Subcutaneous abdominal adipose tissue (tissue), 5 donors: ENCODE results near the gene RFTN1.

Experiments
- H3K27ac ChIP-seq: one replicate; pipeline ENCODE4 v1.7.0; 2013; ENCODE audit warnings: low read depth, mild to moderate bottlenecking, inconsistent platforms, low read length, moderate library complexity
- H3K27me3 ChIP-seq, 5 donors: one replicate each; pipeline ENCODE4 v1.7.0; 2013; ENCODE audit warnings: low read length in 5 of 5, inconsistent platforms in 1 of 5; ENCODE audit not compliant: control insufficient read depth in 5 of 5, insufficient read depth in 4 of 5
- H3K36me3 ChIP-seq, 5 donors: one replicate each; pipeline ENCODE4 v1.7.0; 2013; ENCODE audit warnings: low read length in 5 of 5; ENCODE audit not compliant: control insufficient read depth in 5 of 5, insufficient read depth in 5 of 5
- H3K4me1 ChIP-seq, 5 donors: one replicate each; pipeline ENCODE4 v1.7.0; 2013; ENCODE audit warnings: low read length in 5 of 5, mild to moderate bottlenecking in 3 of 5, moderate library complexity in 1 of 5; ENCODE audit not compliant: control insufficient read depth in 5 of 5, insufficient read depth in 5 of 5
- H3K4me3 ChIP-seq, 5 donors: one replicate each; pipeline ENCODE4 v1.7.0; 2013; ENCODE audit warnings: low read length in 5 of 5, low read depth in 1 of 5
- H3K9ac ChIP-seq, 5 donors: one replicate each; pipeline ENCODE4 v1.7.0; 2013; ENCODE audit warnings: low read length in 5 of 5, mild to moderate bottlenecking in 4 of 5, moderate library complexity in 3 of 5
- H3K9me3 ChIP-seq, 5 donors: one replicate each; pipeline ENCODE4 v1.7.0; 2013; ENCODE audit warnings: low read length in 5 of 5; ENCODE audit not compliant: control insufficient read depth in 5 of 5
- donor health status: healthy.
- donor health status: healthy.
- donor health status: healthy.
- donor health status: healthy.
- donor health status: healthy.

RFTN1 gene

DNA sequence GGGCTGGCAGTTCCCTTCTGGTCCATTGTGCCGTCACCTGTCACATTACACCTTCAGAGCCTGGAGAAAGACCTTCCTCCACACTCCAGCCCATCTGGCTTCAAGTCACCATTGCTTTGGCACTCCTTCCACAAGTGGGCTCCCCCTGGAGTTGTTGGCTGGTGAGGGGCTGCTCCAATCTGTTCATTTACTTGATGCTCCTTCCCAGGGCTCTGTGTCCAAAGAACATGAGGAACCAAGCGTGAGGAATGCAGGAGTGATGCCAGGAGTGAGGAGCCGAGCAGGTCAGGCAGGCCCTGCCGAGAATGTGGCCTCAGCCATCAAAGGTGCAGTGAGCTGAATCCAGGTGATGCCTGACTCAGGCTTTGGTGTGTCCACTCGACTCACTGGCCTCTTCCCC is 191.3 kb downstream of the RFTN1 start:
- Histone ChIP-seq H3K4me3 (no peak overlapping the region), H3K9me3 (no peaks in the 10 kb centered on the region), H3K4me1 (peaks cover 5 to 32% (median 26%) of the 10 kb centered on the region in 5 donors), H3K36me3 (peaks cover 8 to 74% (median 69%) of the 10 kb centered on the region in 5 donors), H3K27ac (no peak overlapping the region), H3K9ac (no peak overlapping the region), H3K27me3 (no peaks in the 10 kb centered on the region)

- Histone ChIP-seq H3K27ac (peak overlapping the region; percentile 20), H3K4me3 (no peak overlapping the region), H3K27me3 (no peaks in the 10 kb centered on the region), H3K36me3 (peaks cover 8 to 80% (median 72%) of the 10 kb centered on the region in 5 donors), H3K4me1 (peaks cover 6 to 30% (median 27%) of the 10 kb centered on the region in 5 donors), H3K9ac (no peak overlapping the region), H3K9me3 (no peaks in the 10 kb centered on the region)
Observed at GRCh38 chr3:16320711-16321110, 192.8 kb downstream of the RFTN1 start.

- Histone ChIP-seq H3K27me3 (no peaks in the 10 kb centered on the region), H3K4me3 (no peak overlapping the region), H3K9ac (no peak overlapping the region), H3K36me3 (peaks cover 7 to 77% (median 67%) of the 10 kb centered on the region in 5 donors), H3K9me3 (no peaks in the 10 kb centered on the region), H3K27ac (peak overlapping the region; percentile 80), H3K4me1 (peaks cover 6 to 31% (median 27%) of the 10 kb centered on the region in 5 donors)
Observed at GRCh38 chr3:16319723-16320122, 193.8 kb downstream of the RFTN1 start.

DNA sequence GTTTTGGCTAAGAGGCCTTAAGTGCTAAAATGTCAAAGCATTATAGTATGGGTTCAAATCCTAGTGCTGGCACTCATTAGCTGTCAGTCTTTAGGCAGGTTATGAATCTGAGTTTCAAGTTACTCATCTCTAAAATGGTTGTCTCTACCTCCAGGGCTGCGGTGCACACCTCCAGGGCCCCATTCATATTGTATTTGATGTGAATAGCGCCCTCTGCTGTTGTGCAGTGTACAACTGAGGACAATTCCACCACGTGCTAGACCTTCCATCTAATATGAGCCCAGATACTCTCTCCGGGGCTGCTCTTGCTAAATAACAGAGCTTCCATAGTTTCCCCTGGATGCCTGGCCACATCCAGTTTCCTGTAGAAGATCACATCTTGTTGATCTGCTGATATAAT is 194.2 kb downstream of the RFTN1 start:
- Histone ChIP-seq H3K9me3 (no peaks in the 10 kb centered on the region), H3K27me3 (no peaks in the 10 kb centered on the region), H3K4me1 (peaks cover 6 to 35% (median 30%) of the 10 kb centered on the region in 5 donors), H3K27ac (peak overlapping the region; percentile 80), H3K4me3 (no peak overlapping the region), H3K36me3 (peaks cover 5 to 81% (median 70%) of the 10 kb centered on the region in 5 donors), H3K9ac (no peak overlapping the region)

DNA sequence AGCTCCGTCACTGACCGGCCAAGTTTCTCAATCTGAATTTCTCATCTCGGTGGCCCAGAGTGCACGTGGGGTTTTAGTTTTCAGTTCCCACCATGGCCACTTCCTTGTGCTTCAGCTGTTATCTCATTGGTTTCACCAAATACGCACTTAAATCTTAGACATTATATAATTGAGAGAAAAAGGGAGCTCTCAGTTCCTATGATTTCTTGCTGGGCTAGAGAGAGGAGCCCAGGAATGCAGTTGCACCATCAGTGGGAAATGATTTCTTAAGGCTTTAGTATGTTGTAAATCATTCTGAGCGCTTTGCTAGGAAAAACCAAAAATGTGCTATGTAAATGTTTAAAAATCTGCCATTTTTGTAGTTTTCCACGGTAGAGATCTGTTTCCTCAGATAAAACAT is 195.3 kb downstream of the RFTN1 start:
- peaks cover 6 to 42% (median 34%) of the 10 kb centered on the region in 5 donors for H3K4me1 ChIP-seq
- H3K27me3 ChIP-seq: no peaks in the 10 kb centered on the region
- H3K27ac ChIP-seq: peak overlapping the region; percentile 80
- H3K4me3 ChIP-seq: no peak overlapping the region
- H3K9ac ChIP-seq: peak overlapping the region in 1 of 5 donors; percentile 13
- H3K36me3 ChIP-seq: peaks cover 5 to 80% (median 70%) of the 10 kb centered on the region in 5 donors
- no peaks in the 10 kb centered on the region for H3K9me3 ChIP-seq

GRCh38 chr3:16317561-16317945 is 195.9 kb downstream of the RFTN1 start:
- no peaks in the 10 kb centered on the region for H3K27me3 ChIP-seq
- no peaks in the 10 kb centered on the region for H3K9me3 ChIP-seq
- peak overlapping the region in 1 of 5 donors; percentile 4 for H3K9ac ChIP-seq
- no peak overlapping the region for H3K4me3 ChIP-seq
- peak overlapping the region; percentile 80 for H3K27ac ChIP-seq
- peaks cover 5 to 75% (median 64%) of the 10 kb centered on the region in 5 donors for H3K36me3 ChIP-seq
- H3K4me1 ChIP-seq: peaks cover 10 to 43% (median 34%) of the 10 kb centered on the region in 5 donors

GRCh38 chr3:16316847-16317560 is 196.5 kb downstream of the RFTN1 start:
- peaks cover 14 to 49% (median 40%) of the 10 kb centered on the region in 5 donors for H3K4me1 ChIP-seq
- H3K9ac ChIP-seq: no peak overlapping the region
- H3K27ac ChIP-seq: peak overlapping the region; percentile 80
- no peak overlapping the region for H3K4me3 ChIP-seq
- H3K36me3 ChIP-seq: peaks cover 5 to 69% (median 59%) of the 10 kb centered on the region in 5 donors
- H3K27me3 ChIP-seq: no peaks in the 10 kb centered on the region
- no peaks in the 10 kb centered on the region for H3K9me3 ChIP-seq

GRCh38 chr3:16316396-16316795 is 197.1 kb downstream of the RFTN1 start:
- H3K4me3 ChIP-seq: no peak overlapping the region
- peaks cover 5 to 63% (median 52%) of the 10 kb centered on the region in 5 donors for H3K36me3 ChIP-seq
- peaks cover 18 to 55% (median 46%) of the 10 kb centered on the region in 5 donors for H3K4me1 ChIP-seq
- no peak overlapping the region for H3K27ac ChIP-seq
- no peak overlapping the region for H3K9ac ChIP-seq
- H3K9me3 ChIP-seq: no peaks in the 10 kb centered on the region
- H3K27me3 ChIP-seq: no peaks in the 10 kb centered on the region

GRCh38 chr3:16315623-16316022 is 197.9 kb downstream of the RFTN1 start:
- no peak overlapping the region for H3K27ac ChIP-seq
- H3K27me3 ChIP-seq: no peaks in the 10 kb centered on the region
- H3K36me3 ChIP-seq: peaks cover 5 to 55% (median 46%) of the 10 kb centered on the region in 5 donors
- peaks cover 19 to 57% (median 48%) of the 10 kb centered on the region in 5 donors for H3K4me1 ChIP-seq
- H3K4me3 ChIP-seq: no peak overlapping the region
- no peaks in the 10 kb centered on the region for H3K9me3 ChIP-seq
- H3K9ac ChIP-seq: no peak overlapping the region

DNA sequence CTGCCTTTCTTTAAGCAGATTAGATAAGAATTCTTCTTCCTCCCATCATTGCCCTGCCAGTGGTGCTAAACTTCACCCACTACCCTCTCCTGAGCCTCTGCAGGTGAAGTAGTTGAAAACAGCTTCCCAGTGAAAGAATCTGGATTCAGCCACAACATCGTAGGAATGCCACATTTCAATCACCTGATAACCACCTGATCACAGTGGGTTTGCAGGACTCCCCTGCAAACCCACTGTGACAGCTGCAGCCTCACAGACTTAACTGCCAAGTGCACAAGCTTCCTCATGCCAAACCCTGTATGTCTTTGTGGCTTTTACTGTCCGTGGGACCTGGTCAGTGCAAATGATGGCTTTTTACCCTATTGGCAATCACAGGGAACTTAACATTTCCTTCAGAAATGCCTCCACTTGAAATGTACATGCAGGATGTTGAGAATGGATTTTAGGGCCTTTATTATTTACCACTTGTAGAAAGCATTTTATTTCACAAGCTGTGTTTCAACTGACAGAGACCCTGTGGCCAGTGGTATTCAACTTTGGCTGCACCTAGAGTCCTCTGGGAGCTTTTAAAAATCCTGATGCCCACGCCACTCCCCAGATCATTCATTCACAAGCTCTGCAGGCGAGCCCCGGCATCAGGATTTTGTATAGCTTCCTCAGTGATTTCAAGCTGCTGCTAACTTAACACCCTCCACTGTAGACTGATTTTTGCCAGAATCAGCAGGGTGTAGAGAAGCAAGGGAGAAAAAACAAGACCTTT is 199.4 kb downstream of the RFTN1 start:
- peaks cover 0 to 42% (median 30%) of the 10 kb centered on the region in 5 donors for H3K36me3 ChIP-seq
- H3K9me3 ChIP-seq: no peaks in the 10 kb centered on the region
- H3K27ac ChIP-seq: no peak overlapping the region
- peaks cover 19 to 57% (median 48%) of the 10 kb centered on the region in 5 donors for H3K4me1 ChIP-seq
- H3K9ac ChIP-seq: peak overlapping the region in 1 of 5 donors; percentile 35
- no peak overlapping the region for H3K4me3 ChIP-seq
- H3K27me3 ChIP-seq: no peaks in the 10 kb centered on the region
